Measurements from ENCODE around the gene ZKSCAN4.
A peak's percentile ranks its signal among the peaks of the same experiment; 100 is the strongest.

The ZKSCAN4 gene

DNA sequence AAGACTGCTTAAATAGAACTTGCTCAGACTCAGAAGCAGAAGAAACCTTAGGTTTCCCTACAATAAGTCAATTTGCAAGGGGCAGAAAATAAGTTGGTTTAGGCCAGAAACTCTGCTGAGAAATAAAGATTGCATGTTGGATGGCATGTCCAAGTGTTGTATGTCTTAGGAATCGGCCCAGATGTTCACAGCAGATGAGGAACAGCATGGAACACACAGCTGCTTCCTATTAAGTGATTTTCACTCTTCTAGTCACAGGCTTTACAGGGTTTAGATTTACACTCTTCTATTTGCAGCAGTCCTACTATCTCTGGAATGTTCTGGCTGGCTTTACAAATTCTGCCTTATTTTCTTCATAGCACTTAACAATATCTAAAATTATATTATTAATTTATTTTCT lies 3.2 kb downstream of the ZKSCAN4 start:
- no peak for DNase-seq (ENCODE audit: low spot score)

DNA sequence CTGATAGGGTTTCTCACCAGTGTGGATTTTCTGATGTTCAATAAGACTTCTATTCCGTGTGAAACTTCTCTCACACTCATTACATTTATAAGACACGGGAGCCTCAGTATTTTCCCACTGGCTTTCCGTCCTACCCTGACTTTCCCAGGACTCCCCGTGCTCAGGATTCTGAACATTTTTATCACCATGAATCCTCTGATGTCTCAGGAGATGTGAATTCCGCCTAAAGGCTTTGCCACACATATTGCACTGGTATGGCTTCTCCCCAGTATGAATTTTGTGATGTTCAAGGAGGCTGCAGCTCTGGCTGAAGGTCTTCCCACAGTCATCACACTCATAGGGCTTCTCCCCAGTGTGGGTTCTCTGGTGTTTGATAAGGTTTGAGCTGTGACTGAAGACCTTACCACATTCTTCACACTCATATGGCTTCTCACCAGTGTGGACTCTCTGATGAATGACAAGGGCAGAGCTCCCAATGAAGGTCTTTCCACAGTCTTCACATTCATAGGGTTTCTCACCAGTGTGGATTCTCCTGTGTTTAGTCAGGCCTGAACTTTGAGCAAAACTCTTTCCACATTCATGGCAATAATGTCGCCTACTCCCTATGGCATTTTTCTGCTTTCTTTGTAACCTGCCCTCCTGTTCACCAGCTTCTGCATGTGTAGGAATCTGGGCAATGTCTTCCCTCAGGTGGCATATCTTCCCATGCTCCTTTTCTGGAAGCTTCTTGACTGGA lies 6.7 kb downstream of the ZKSCAN4 start:
- DNase-seq (ENCODE audit: low spot score) = no peak

DNA sequence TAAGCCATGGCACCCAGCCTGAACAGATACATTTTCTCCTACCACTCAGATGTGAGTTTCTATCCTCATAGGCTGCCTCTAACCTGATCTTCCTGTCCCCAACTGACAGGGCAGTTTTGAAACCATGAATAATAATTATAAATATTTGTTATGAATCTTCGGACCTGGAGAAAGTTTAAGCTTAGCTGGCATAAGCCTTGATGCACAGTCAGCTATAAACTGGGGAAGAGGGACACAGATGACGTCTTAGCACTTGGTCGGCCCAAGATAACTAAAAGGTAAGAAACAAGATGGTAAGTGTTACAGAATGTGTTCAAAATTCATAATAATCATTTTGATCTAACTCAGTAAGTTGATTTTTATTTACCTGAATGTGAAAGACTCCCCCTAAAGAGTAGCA lies 8.1 kb downstream of the ZKSCAN4 start:
- no peak for DNase-seq (ENCODE audit: low spot score)

DNA sequence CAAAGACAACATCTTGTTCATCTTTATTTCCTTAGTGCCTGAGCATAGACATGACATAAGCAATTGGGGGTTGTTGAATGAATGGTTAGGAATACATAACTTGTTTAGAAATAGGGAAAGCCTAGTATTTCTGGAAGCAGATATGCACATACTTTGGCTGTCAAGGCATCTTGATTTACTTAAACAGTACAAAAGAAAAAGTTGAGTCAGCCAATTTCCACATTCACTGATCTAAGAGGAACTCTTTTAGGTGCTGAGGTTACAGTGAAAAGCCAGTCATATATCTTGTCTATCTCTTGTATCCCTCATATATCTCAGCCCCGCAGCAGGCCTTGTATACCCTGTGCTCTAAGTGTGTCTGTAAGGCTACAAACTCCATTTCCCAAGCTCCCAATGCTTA lies 11.6 kb downstream of the ZKSCAN4 start:
- no peak for DNase-seq (ENCODE audit: low spot score)

DNA sequence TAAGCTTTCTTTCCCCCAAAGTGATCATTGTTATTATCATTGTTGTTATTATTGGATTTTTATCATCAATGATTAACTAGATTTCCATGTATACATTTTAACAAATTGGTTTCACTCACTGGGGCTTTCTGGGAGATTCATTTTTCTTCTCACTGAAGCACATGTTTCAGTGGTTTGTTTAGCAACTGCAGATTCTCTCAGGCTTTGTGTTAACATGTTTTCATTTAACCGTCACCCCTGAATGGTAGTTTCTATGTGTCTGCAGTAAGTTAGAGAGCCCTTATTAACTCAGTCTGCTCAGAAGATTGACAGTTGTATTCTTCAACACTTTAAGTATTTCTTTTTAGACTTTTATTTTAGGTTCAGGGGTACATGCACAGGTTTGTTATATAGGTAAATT lies 12.4 kb downstream of the ZKSCAN4 start:
- DNase-seq (ENCODE audit: low spot score) = no peak

DNA sequence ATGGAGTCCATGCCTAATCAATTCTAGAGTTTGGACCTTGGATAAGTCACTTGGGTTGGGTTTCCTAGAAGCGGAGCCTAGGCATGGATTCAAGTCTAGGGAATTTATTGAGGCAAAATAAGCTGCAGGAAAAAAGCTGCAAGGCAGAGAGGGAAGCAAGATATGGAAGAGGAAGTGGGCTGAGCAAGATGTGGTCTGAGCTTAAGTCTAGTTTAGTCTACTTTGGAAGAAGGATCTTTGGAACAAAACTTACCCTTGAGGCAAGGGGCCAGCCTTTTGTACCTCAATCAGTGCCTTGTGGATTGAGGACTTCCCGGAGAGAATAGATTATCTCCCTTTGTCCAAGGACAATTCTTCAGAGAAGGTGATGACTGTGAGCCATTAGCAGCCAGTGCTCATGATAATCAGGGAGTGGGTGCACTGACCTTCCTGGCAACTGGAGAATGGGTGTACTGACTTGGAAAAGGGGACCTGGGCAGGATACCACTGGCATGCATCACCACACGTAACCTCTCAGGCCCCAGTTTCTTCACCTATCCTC lies 16.1 kb downstream of the ZKSCAN4 start:
- DNase-seq (ENCODE audit: low spot score) = no peak

DNA sequence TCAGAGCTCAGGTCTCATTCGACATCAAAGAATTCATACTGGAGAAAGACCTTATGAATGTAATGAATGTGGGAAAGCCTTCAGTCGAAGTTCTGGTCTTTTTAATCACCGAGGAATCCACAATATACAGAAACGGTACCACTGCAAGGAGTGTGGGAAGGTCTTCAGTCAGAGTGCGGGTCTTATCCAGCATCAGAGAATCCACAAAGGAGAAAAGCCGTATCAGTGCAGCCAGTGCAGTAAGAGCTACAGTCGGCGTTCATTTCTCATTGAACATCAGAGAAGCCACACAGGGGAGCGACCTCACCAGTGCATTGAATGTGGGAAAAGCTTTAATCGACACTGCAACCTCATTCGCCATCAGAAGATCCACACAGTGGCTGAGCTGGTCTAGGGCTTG lies 19.3 kb downstream of the ZKSCAN4 start:
- no peak for DNase-seq (ENCODE audit: low spot score)

DNA sequence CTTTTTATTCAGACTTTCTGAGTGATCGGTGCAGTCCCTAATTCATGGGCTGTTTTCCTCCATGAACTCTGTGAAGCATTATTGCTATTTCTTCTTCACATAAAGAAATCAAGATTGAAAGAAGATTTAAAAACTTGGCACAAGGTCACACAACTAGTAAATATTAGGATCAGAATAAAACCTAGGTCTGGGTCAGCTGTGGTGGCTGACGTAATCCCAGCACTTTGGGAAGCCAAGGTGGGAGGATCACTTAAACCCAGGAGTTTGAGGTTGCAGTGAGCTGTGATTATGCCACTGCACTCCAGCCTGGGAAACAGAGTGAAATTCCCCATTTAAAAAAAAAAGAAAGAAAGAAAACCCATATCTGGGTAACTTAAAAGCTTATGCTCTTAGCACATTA lies 25.6 kb downstream of the ZKSCAN4 start:
- DNase-seq (ENCODE audit: low spot score) = no peak

DNA sequence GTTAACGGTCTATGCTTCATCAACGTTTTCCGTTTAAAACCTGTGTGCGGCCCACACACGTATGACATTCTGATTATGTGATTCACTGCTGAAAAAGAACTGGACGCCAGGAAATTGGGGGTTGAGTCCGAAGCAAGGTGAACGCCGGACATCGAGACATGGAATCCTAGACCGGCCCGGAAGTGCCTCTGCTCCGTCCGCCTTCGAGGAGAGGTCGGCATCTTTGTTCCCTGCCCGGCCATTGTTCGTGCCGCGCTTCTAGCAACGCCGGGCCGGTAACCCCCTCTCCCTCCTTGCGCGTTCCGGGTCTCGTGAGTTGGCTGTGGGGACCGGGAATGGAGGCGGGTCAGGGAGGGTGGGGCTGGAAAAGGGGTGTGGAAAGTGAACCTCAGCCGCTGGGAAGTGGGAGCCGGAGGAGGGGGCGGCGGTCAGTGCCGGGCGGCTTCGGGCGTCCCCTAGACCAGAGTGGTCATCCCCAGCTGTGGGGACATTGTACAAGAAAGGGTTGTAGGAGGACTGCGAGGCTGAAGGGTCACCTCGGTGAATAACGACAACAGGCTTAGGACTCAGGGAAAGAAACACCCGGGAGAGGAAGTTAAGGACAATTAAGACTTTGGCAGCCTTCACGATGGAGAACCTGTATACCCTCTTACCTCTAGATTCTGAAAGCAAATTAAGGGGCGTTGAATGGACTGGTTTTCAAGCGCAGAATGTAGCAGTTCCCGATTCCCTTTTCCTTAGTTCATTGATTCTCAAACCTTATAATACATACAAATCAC lies 26.8 kb downstream of the ZKSCAN4 start, which contains the start of gene ZSCAN9:
Gene ZSCAN9 (plus strand): TSS at position 220 of the 779 bp plus-strand sequence. CDS start 1,810 bp downstream, outside the sequence.
- DNase-seq (ENCODE audit: low spot score) = peak; percentile 95

DNA sequence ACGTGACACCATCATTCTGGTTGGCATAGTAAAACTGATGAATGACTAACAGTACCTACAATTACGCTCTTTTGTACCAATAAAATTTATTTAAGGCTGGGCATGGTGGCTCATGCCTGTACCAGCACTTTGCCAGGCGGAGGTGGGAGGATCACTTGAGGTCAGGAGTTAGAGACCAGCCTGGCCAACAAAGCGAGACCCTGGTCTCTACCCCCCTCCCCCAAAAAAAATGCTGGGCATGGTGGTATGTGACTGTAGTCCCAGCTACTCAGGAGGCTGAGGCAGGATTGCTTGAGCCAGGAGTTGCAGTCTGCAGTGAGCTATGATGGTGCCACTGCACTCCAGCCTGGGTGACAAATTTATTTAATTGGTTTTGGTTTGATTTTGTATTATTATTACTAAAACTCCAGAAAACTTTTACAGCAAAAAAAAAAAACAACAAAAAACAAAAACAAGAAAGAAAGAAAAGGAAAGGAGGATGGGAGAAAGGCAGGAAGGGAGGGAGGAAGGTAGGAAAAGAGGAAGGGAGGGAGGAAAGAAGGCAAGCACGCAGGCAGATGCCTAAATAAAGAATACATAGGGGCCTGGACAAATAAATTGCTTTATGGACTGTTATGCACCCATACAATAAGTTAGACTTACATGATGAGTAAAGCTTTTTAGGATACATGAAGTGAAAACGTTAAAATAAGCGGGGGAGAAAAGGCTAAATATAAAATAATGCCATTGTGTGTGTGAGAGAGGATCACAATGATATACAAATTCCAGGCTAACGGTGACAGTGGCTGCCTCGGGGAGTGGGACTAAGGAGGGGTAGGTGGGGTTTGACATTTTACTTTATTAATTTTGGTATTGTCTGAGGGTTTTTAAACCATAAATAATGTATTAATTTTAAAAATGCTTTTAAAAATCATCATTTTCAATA lies 27.7 kb downstream of the ZKSCAN4 start:
- peak; percentile 33 for DNase-seq (ENCODE audit: low spot score)

DNA sequence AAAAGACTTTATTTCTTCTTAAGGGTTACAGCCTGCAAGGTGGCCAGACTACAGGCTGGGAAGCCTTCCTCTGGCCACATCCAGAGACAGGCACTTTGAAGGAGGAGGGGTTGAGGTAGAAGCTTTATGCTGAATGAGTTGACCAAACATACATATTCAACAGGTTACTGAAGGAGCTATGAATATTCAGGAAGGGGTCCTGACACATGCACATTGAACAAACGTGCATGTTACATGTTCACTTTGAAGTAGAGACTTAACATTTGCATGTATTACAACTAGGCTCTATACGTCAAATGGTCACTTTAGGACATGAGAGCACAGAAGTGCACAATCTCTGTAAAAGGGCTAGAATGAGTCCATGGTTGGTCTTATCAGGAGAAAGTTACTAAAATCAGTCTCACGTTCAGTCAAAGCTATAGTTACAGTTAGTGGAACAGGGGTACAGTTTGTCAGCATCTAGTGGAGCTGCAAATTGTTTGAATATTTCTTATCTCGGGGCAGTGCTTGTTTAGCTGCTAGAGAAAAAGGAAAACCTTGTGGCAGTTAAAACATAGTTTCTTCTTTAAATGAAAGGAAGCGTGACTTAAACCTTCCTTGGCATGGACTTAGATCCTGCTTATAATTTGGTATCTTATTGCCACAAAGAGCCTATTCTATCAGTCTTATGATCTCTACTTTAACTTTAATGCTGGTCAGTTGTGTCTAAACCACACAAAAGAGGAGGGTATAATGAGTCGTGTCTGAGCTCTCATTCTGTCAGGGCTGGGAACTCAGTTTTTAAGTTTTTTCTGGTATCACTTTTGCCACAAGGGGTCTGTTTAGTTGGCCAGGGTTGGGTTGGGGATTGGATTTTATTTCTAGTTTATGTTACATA lies 31.6 kb downstream of the ZKSCAN4 start:
- no peak for DNase-seq (ENCODE audit: low spot score)

DNA sequence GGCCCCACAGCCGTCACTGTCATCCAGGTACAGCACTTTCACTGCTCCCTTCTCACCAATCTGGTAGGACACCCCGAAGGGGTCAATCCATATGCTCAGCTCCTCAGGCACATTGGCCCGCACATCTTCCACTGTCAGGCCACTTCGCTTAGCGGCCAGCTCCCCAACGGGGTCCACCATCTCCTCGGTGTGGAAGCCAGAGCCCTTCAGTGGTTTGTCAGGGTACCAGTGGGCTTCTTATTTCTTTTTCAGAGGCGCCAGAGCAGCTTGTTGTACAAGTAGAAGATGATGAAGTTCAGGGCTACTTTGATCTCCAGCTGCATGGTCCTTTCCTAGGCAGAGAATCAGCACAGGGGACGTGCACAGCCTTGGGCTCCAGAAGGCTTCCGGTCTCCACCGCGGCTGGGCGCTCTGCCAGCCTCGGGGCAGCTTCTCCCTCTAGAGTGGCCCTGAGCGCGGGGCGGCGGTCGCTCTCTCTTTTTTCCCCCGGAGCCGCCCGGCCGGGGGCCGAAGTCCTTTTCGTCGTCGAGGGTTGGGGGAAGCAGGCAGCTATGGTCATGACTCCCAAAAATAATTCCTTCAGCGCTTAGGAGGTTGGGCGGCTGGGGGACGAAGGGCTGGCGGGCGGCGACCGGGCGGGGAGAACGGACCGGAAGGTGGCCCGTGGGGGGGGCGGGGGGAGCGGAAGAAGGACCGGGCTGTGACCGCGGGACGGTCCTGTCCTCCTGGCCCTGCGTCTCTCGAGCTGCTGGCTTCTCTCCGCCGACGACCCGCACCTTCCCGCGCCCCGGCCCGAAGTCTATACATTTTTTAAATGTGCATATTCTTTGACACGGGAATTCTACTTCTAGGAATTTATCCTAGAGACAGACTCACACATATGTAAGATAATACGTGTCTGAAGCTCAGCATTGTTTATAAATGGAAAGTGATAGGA lies 33.5 kb downstream of the ZKSCAN4 start:
- peak; percentile 70 for DNase-seq (ENCODE audit: low spot score)

DNA sequence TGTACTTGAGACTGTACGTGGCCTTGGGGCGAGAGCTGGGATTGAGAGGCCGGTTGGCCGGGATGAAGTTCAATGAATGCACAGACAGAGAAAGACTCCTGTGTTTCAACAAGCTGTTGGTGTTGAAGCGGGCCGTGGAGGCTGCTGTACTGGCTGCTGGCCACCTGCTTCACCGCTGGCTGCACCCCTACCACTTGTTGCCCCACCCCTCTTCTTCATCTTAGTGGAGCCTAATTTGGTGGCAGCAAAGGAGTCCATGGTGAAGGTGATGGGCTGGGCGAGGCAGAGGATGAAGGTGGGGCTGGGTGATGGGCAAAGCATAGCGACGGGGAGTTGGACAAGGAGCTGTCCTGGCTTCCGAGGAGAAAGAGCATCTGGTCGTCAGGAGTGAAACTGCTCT lies 34.2 kb downstream of the ZKSCAN4 start:
- no peak for DNase-seq (ENCODE audit: low spot score)

DNA sequence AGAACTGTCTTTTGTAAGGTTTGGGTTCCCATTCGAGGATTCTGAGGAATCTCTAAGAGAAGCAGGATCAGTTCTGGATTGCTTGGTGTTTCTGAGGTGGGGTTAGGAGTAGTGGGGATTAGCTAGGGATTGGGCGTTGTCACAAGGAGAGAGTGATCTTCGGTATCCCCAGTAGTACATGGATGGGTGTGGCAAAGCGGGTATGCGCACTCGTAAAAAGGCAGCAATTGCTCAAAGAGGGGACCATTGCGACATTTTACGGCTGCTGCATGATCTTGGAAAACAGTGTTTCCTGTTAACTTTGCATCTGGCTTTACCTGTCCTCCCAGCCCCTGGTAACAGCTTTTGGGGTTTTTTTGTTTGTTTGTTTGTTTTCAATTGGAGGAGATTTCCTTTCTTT lies 36.6 kb downstream of the ZKSCAN4 start:
- no peak for DNase-seq (ENCODE audit: low spot score)

DNA sequence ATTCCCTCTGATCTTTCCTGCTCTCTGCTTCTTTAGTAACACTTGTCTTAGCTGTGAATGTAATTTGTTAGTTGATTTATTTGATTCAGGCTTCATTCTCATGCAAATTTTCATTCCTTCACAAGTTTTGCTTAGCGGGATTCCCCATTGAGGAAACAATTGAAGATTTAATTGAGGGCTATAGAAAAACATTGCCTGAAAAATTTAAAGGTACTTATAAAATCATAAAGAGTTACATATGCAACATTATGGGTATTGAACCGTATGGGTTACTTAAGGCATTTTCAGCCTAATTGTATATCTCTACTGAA lies 38.9 kb downstream of the ZKSCAN4 start:
- no peak for DNase-seq (ENCODE audit: low spot score)

DNA sequence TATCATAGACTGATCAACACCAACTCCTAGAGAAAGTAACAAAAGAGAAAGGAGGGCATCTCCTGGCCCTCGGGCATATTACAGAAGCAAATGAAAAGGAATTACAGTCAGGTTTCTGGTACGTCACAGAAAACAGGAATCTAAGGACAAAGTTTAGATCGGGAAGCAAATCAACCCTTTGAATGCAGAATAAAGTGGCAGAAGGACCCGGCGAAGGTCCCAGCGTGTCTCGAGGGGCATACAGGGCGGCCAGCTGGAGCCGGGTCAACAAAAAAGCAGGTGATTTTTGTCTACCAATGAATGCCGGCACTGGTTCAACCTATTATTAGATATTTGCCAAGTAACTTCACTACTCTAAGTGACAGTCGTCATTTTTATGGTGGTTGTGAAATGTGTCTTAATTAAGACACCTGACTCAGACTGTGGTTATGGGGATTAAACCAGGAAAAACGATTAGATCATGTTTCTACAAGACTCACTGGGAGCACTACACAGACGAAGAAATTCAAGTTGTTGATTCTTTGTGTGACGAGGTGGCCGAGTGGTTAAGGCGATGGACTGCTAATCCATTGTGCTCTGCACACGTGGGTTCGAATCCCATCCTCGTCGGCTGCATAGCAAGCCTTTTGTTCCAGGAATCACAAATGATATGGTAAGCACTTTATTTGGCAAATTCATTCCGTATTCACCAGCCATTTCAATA lies 39.4 kb downstream of the ZKSCAN4 start:
- peak; percentile 77 for DNase-seq (ENCODE audit: low spot score)

DNA sequence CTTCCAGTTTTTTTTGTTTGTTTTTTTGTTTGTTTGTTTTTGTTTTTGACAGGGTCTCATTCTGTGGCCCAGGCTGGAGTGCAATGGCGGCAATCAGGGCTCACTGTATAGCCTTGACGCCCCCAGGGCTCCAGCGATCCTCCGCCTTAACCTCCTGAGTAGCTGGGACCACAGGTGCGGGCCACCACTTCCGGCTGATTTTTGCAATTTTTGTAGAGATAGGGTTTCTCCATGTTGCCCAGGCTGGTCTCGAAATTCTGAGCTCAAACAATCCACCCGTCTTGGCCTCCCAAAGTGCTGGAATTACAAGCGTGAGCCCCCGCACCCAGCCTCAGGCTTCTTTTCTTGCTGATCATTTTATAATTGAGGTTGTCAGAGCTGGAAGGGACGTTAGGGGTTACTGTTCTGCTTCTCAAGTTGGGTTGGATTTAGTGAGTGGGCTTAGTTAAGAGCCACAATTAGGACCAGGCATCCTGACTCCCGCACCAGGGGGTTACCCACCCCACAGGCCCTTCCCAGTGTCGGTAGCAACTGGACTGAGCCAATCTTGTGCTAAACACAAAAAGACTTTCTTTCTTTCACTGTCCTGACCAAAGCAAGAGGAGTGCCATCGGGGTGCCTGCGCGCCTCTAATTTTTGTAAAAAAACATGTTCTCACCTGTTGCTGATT lies 40.1 kb downstream of the ZKSCAN4 start:
- no peak for DNase-seq (ENCODE audit: low spot score)

DNA sequence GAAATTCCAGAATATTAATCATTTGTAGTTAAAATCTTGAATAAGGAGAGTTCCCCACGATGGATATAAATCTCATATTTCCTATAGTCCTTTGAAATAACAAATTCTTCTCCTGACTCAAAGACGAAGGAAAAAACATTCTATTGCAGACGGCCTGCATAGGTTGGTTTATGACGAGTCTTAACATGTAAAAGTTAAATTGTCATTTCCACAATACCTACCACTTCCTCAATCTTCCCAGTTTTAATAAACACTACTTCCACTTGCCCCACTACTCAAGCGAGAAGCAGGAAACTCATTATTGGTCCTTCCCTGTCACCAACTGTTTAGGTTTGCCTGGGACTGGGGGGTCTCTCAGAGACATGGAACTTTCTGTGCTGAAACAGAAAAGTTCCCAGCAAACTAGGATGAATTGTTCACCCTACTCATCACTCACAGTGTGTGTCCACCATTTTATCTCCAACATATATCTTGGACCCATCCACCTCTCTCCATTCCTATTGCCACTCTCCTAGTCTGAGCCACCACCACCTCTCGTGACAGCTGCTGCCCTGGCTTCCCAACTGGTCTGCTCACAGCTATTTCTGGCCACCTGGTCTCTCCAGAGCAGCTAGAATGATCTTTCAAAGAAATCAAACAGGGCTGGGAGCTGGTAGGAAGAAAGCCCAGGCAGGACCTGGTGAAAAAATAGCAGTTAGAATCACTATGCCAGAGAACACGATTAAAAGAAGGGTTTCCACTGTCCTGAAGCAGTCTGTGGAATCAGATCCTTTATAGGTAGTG lies 42.1 kb downstream of the ZKSCAN4 start:
- no peak for DNase-seq (ENCODE audit: low spot score)
